ENCODE data around the gene DNAJC12.

DNA sequence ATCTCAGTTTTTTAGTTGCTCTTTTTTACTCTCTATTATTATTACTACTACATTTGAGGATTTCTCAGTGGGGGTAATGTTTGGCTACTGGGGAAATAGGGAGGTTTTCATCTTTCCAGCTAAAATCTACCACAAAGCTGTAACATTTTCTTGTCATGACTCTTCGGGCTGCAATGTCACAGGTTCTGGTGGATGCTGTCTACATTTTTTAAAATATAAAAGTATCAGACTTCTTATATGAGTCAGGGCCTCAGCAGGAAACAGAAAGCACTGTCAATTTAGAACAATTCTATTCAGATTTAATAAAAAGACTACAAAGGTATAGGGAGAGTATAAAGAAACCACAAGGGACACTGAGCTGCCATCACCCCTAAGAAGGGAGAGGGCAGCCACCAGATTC, 61.6 kb downstream of the DNAJC12 start:
- TF ChIP-seq, protein P1, sequence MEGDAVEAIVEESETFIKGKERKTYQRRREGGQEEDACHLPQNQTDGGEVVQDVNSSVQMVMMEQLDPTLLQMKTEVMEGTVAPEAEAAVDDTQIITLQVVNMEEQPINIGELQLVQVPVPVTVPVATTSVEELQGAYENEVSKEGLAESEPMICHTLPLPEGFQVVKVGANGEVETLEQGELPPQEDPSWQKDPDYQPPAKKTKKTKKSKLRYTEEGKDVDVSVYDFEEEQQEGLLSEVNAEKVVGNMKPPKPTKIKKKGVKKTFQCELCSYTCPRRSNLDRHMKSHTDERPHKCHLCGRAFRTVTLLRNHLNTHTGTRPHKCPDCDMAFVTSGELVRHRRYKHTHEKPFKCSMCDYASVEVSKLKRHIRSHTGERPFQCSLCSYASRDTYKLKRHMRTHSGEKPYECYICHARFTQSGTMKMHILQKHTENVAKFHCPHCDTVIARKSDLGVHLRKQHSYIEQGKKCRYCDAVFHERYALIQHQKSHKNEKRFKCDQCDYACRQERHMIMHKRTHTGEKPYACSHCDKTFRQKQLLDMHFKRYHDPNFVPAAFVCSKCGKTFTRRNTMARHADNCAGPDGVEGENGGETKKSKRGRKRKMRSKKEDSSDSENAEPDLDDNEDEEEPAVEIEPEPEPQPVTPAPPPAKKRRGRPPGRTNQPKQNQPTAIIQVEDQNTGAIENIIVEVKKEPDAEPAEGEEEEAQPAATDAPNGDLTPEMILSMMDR (IDR thresholded peaks at IDR 0.05; ENCODE audit: low read length): no peak
- TF ChIP-seq EZH2 (IDR thresholded peaks at IDR 0.05; ENCODE audit: borderline replicate concordance, low read length): no peak

Measured in OCI-LY1 (cell line).